Keratinocyte (primary cell): Measurements from ENCODE around the gene UROC1. TPM values are rescaled to one million over a fixed set of nuclear protein-coding genes. Genes with fewer than 3 reads are reported as not detected.

Experiments
- DNase-seq: peaks from one replicate; pipeline ENCODE4 v3.0.0-alpha.2; 2011; ENCODE audit warnings: low read depth, missing footprints, low spot score
- FAIRE-seq: peaks from 2 replicates; lab custom pipeline; 2011; peaks lifted over from hg19 to GRCh38; lab: Jason Lieb, UNC
- H2AFZ ChIP-seq: 2 replicates; pipeline ENCODE4 v1.6.0; 2012; ENCODE audit warnings: low read length, control low read depth, inconsistent platforms; ENCODE audit not compliant: control insufficient read depth
- H3K27ac ChIP-seq: 2 replicates; pipeline ENCODE4 v1.5.1; 2011; ENCODE audit warnings: low read length; ENCODE audit not compliant: control insufficient read depth, insufficient read depth
- H3K27me3 ChIP-seq: 3 replicates; pipeline ENCODE4 v1.6.0; 2011; ENCODE audit warnings: low read length; ENCODE audit not compliant: control insufficient read depth, insufficient read depth; ENCODE audit errors: extremely low read depth
- H3K36me3 ChIP-seq, 2 experiments: 2 replicates in 1 of 2; 3 replicates in 1 of 2; pipeline ENCODE4 v1.5.1; 2011; ENCODE audit warnings: low read length in 2 of 2, mild to moderate bottlenecking in 1 of 2; ENCODE audit not compliant: control insufficient read depth in 2 of 2, insufficient read depth in 2 of 2; ENCODE audit errors: extremely low read depth in 1 of 2
- H3K4me1 ChIP-seq: 3 replicates; pipeline ENCODE4 v1.5.1; 2011; ENCODE audit warnings: low read length; ENCODE audit not compliant: control insufficient read depth, insufficient read depth; ENCODE audit errors: extremely low read depth
- H3K4me2 ChIP-seq: 3 replicates; pipeline ENCODE4 v1.6.0; 2011; ENCODE audit warnings: low read depth, low read length; ENCODE audit not compliant: control insufficient read depth, insufficient read depth; ENCODE audit errors: extremely low read depth
- H3K4me3 ChIP-seq, 3 experiments: fragments of 200-600 bp in 1 of 3; sonication (generic) in 1 of 3; 2 replicates in 2 of 3; 3 replicates in 1 of 3; pipeline ENCODE4 v1.5.1; 2011 to 2016; ENCODE audit warnings: low read length in 3 of 3, mild to moderate bottlenecking in 3 of 3, control low read depth in 2 of 3, inconsistent platforms in 1 of 3, low read depth in 1 of 3, mixed read lengths in 1 of 3, mixed run types in 1 of 3, moderate library complexity in 1 of 3; ENCODE audit not compliant: control insufficient read depth in 2 of 3, insufficient read depth in 2 of 3; ENCODE audit errors: extremely low read depth in 1 of 3
- H3K79me2 ChIP-seq: 2 replicates; pipeline ENCODE4 v1.6.0; 2012; ENCODE audit warnings: low read length; ENCODE audit not compliant: control insufficient read depth, insufficient read depth
- H3K9ac ChIP-seq: 3 replicates; pipeline ENCODE4 v1.6.0; 2011; ENCODE audit warnings: low read length; ENCODE audit not compliant: control insufficient read depth, insufficient read depth; ENCODE audit errors: extremely low read depth
- H3K9me1 ChIP-seq: 3 replicates; pipeline ENCODE4 v1.6.0; 2011; ENCODE audit warnings: low read length; ENCODE audit not compliant: control insufficient read depth, insufficient read depth; ENCODE audit errors: extremely low read depth
- H3K9me3 ChIP-seq: 2 replicates; pipeline ENCODE4 v1.5.1; 2012; ENCODE audit warnings: low read depth, low read length; ENCODE audit not compliant: control insufficient read depth
- H4K20me1 ChIP-seq: 3 replicates; pipeline ENCODE4 v1.6.0; 2011; ENCODE audit warnings: low read length; ENCODE audit not compliant: control insufficient read depth, insufficient read depth; ENCODE audit errors: extremely low read depth
- CTCF ChIP-seq, 3 experiments: IDR thresholded peaks in 1 of 3; conservative IDR thresholded peaks in 1 of 3; optimal IDR thresholded peaks in 1 of 3; 2 replicates in 2 of 3; 3 replicates in 1 of 3; pipeline versions ENCODE3 to v1.5.1; 2011; ENCODE audit warnings: low read length in 3 of 3, mild to moderate bottlenecking in 3 of 3, moderate library complexity in 2 of 3, control low read depth in 1 of 3, inconsistent platforms in 1 of 3; ENCODE audit not compliant: insufficient read depth in 2 of 3; ENCODE audit errors: extremely low read depth in 1 of 3
- EZH2 ChIP-seq: IDR thresholded peaks from one replicate; pipeline ENCODE4 v1.6.1; 2012; ENCODE audit warnings: inconsistent platforms, mild to moderate bottlenecking, low read length, moderate library complexity
- dilution Hi-C: fragments of 300-500 bp; cut with MboI; formaldehyde crosslinking; loops from one replicate; pipeline ENCODE4 v1.7.0; 2020; ENCODE audit warnings: low sequenced_read_pairs; ENCODE audit not compliant: extremely low pct_ligation_motif_present
- polyA plus RNA-seq, 5 experiments: library from polyadenylated mRNA; depleted of rRNA in 3 of 5; stranded (reverse) in 3 of 5; stranded (forward) in 1 of 5; unstranded in 1 of 5; fragments of >200 nt; gene quantifications; 1 replicate in 1 of 5; 2 replicates in 3 of 5; 3 replicates in 1 of 5; pipeline versions ENCODE4 v1.2.1 to v1.2.3, GENCODE V29; 2011 to 2012; ENCODE audit warnings: missing spikeins in 2 of 5, low read depth in 1 of 5, low replicate concordance in 1 of 5

Gene UROC1
- polyA plus RNA-seq, 1 donor (not counting 4 experiments of a cell fraction or from before 2014, with no cell fraction given), result not detected

GRCh38 chr3:126558336-126559071, 40.9 kb upstream of the UROC1 start, which contains the start of gene C3orf22:
TSS of gene C3orf22 (minus strand) at chr3:126558932. CDS start at chr3:126553390, 5,542 bp downstream.
- DNase-seq (no peak), FAIRE-seq (no peak)
- H4K20me1 ChIP-seq, result no peaks in the 10 kb centered on the region
- H3K27ac ChIP-seq, result no peak within 1 kb of the TSS
- dilution Hi-C loops, result no loop called here
- no peaks in the 10 kb centered on the region for H3K79me2 ChIP-seq
- no peaks in the 10 kb centered on the region for H3K36me3 ChIP-seq
- no peak within 1 kb of the TSS for H2AFZ ChIP-seq
- no peak within 1 kb of the TSS for H3K4me3 ChIP-seq
- H3K9me1 ChIP-seq, result no peaks in the 10 kb centered on the region
- TF ChIP-seq EZH2 (no peak), CTCF (optimal IDR thresholded peaks at IDR 0.05 in 1 of 3, IDR thresholded peaks at IDR 0.05 in 1 of 3, conservative IDR thresholded peaks at IDR 0.05 in 1 of 3; ENCODE audit: extremely low read depth in 1 of 3, insufficient read depth in 2 of 3, low read length in 3 of 3) (no peak)
- H3K4me1 ChIP-seq, result no peaks in the 10 kb centered on the region
- no peak within 1 kb of the TSS for H3K4me2 ChIP-seq
- no peaks in the 10 kb centered on the region for H3K9me3 ChIP-seq
- H3K9ac ChIP-seq, result no peak within 1 kb of the TSS
- no peaks in the 10 kb centered on the region for H3K27me3 ChIP-seq

GRCh38 chr3:126557761-126558160, 40.2 kb upstream of the UROC1 start:
- no peak overlapping the region for H3K4me2 ChIP-seq
- no peaks in the 10 kb centered on the region for H3K36me3 ChIP-seq
- dilution Hi-C loops, result no loop called here
- H3K4me1 ChIP-seq, result no peaks in the 10 kb centered on the region
- H4K20me1 ChIP-seq, result no peaks in the 10 kb centered on the region
- H3K9me3 ChIP-seq, result no peaks in the 10 kb centered on the region
- H3K27ac ChIP-seq, result no peak overlapping the region
- no peak overlapping the region for H3K4me3 ChIP-seq
- no peak for TF ChIP-seq CTCF (optimal IDR thresholded peaks at IDR 0.05 in 1 of 3, IDR thresholded peaks at IDR 0.05 in 1 of 3, conservative IDR thresholded peaks at IDR 0.05 in 1 of 3; ENCODE audit: extremely low read depth in 1 of 3, insufficient read depth in 2 of 3, low read length in 3 of 3)
- no peak for TF ChIP-seq EZH2
- no peak overlapping the region for H3K9ac ChIP-seq
- H2AFZ ChIP-seq, result no peak overlapping the region
- no peak for FAIRE-seq
- no peaks in the 10 kb centered on the region for H3K27me3 ChIP-seq
- H3K79me2 ChIP-seq, result no peaks in the 10 kb centered on the region
- no peak for DNase-seq
- no peaks in the 10 kb centered on the region for H3K9me1 ChIP-seq
